HG02759 (cell line): Measurements from ENCODE around the gene POM121C.
"Not testable (repeated sequence)": the region's sequence is repeated elsewhere in the genome, so short reads cannot be mapped to it uniquely, and the experiment has no call there.

Experiments
- ATAC-seq: cut with Tn5 transposase; IDR thresholded peaks from one replicate; pipeline ENCODE4 v1.9.1; 2021; ENCODE audit warnings: mild to moderate bottlenecking, moderate library complexity; ENCODE audit not compliant: unreplicated experiment

Gene POM121C

DNA sequence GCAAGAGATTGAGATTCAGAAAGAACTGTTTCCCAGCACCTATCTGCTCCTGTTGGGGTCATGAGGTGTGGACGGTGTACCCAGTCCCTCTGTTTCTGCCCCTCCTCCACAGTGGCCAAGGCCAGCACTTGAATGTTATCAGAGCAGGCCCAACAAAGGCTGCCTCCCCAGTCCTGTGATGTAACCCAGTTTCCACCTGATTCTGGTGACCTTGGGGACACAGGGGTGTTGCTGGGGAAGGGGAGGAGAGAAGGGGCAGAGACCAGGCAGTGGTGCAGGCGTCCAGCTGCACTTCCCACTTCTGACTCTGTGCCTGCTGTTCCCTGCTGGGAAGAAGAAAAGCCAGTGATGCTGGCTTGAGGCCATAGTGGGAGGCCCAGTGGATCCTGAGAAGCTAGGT is 88.2 kb downstream of the POM121C start:
- not testable (repeated sequence) for ATAC-seq

DNA sequence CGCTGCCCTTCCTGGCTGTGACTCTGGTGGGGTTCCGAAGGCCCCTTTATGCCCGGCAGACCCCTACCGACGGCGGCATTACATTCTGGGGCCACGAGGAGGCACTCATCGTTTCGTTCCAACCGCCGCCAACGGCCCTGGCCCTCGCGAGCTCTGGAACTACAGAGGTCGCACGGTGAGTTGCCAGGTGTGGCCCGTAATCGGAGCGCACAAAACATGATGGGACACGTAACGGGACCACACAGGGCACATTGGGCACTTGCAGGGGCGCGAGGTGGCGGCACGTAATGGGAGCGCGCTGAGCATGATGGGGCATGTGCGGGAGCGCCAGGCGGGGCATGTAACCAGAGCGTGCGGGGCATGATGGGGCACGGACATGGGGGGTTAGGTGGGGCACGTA is 90.8 kb downstream of the POM121C start, which contains the start of gene TRIM73:
TRIM73 (plus strand) TSS at position 301 of the 400 bp plus-strand sequence. CDS start 3,305 bp downstream, outside the sequence.
- not testable (repeated sequence) for ATAC-seq

DNA sequence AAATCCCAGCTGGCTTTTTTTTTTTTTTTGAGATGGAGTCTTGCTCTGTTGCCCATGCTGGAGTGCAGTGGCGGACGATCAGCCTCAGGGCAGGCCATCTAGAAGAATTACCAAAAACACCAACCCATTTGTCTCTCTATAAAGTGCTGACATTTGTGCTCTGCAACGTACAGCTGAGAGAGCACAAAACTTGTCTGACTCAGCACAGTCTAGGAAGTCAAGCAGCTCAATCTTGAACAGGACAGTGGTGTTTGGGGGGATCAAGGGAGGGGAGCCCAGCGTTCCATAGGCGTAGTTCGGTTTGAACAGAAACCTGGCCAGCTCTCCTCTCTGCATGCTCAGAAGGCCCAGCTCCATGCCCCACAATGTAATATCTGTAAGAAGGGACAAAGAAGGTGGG is 92.9 kb downstream of the POM121C start:
- not testable (repeated sequence) for ATAC-seq

DNA sequence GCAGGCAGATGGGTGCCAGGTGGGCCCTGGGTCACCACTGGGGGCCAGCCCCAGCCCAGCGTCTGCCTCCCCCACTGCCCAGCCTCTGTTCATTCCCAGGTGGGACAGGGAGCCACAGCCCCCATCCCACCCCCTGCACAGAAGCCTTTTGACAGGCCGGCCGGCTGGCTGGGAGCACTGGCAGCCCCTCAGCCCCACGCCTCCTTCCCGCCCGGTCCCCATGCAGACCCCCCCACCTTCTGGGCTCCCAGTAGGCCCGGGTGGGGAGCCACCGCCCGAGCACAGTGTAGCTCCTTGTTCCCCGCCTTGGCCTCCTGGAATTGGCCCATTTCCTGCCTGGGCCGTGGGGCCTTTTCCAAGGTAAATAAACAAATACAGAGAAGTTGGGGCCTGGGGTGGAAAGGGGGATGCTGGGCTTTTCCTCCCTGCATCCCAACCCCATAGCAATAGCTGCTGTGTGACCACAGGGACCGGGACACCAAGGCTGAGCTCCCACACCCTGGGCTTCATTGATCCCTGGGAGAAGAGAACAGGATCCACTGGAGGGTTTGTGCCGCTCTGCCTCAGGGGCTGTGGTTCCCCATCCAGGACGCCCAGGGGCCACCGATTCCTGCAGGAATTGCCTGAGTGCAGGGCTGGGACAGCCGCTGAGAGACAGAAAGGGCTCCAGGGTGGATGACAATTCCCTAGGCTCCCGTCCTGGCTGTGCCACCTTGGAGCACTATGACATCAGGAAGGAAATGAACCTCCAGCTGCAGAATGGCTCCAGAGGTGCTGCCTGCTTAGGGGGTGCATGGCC is 111.4 kb downstream of the POM121C start:
- ATAC-seq: not testable (repeated sequence)

DNA sequence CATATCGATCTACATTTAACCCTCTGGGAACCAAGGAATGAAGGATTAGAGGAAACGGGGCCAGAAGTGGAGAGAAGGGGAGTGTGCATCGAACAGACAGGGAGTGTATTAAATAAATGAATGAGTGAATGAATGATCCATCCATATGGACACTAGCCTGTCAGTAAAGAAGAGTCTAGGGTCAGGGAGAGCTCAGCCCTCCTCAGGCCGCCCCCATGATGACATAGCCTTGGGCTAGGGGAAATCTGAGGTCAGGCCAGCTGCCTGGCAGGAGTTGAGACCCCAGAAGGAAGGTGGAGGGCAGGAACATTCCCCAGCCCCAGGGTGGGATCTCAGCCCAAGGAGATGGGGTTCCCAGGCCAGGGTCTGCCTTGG is 112.0 kb downstream of the POM121C start:
- not testable (repeated sequence) for ATAC-seq

DNA sequence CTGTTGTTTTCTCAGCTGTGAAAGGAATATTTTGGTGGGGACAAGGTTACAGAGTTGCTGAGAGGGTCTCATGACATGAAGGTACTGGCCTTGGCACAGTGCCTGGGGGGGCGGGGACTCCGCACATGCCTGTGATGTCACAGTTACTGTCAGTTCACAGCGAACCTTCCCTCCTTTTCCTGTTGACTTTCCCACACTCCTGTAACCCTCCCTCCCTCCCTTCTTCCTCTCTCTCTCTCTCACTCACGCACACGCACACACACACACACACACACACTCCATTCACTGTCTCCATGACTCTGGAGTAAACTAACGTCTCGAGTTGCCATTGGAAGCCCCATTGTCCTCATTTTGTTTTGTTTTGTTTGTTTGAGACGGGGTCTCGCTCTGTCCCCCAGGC is 118.8 kb downstream of the POM121C start:
- not testable (repeated sequence) for ATAC-seq
